Fibroblast of the conjunctiva (primary cell): ENCODE measurements around the gene ACAN.

ENCODE experiments used
- DNase-seq: peaks from one replicate; pipeline ENCODE4 v3.0.0-alpha.2; 2010; ENCODE audit warnings: low read depth

ACAN gene

GRCh38 chr15:88803241-88803919 lies at the start of gene ACAN:
TSS of gene ACAN (plus strand) at chr15:88803436. CDS start at chr15:88836207, 32,771 bp downstream.
- no peak for DNase-seq

DNA sequence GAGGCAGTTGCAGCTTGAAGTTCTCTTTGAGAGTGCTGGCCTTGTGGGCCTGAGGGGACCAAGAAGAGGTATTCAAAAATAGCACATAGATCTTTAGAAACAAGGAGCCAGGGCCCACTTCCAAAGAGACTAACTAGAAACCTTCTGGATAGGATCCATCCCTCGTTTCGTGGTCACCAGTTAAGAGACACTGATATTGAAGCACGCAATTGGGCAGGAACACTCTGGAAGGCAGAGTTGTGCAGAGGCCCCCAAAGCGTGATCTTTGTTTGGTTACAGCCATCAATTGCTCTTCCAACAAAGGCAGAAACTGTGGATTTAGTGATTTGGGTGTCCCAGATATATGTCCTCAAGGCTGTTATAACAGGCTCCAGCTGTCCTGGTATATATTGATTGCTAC lies 46.7 kb upstream of the ACAN start:
- DNase-seq = no peak

GRCh38 chr15:88756921-88757320 lies 46.3 kb upstream of the ACAN start:
- no peak for DNase-seq

DNA sequence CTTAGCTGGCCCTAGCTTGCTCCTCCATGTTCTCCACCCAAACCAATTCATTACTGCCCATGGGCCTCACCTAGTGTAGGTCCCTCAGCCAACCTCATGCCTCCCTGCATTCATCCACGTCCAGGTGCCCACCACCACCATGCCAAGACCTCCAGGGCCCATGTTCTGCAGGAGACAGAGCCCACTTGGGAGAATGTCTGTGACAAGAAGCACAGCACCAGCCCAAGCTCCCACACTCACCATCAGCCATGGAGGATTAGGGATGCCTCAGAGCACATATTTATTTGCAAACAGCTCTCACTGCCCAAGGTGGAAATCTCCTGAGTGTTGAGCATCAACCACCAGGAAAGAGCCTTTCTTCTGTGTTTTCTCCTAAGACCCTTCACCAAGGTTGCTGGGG lies 43.4 kb upstream of the ACAN start:
- no peak for DNase-seq

GRCh38 chr15:88764448-88764847 lies 38.8 kb upstream of the ACAN start:
- DNase-seq = no peak

GRCh38 chr15:88765212-88765611 lies 38.0 kb upstream of the ACAN start:
- no peak for DNase-seq

DNA sequence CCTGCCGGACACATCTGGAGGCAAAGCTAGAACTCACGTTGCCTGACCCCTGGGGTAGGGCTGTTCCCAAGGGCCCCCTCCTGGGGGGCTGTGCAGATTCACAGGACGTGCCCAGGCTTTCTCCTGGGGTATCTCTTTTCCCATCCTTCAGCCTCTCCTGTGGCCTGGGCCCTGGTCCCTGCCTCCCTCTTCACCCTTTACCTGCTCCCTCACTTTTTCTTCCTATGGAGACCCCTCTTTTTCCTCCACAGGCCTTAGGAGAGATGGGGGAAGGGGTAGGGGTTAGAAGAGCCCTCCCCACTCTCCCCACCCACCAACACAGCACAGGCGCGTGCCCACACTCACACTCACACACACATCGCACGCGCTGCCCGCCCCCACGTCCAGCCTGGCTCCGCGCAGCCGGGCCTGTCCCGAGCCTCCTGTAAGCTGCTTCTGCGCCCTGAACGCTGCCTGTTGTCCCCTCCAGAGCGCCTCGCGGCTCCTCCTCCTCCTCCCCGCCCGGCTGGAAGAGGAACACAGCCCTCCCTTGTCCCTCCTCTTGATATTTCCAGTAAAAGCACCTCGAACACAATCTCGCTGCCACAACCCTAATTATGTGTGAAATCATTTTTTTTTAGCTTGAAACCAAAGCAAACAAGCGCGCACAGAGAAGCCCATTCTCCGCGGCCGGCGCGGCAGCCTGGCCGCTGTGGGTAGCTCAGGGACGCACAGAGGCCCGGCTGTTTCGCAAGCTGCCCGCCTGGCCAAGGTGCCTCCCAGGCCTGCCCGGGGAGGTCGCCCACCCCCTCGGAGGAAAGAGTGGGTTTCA lies 33.9 kb upstream of the ACAN start:
- no peak for DNase-seq

DNA sequence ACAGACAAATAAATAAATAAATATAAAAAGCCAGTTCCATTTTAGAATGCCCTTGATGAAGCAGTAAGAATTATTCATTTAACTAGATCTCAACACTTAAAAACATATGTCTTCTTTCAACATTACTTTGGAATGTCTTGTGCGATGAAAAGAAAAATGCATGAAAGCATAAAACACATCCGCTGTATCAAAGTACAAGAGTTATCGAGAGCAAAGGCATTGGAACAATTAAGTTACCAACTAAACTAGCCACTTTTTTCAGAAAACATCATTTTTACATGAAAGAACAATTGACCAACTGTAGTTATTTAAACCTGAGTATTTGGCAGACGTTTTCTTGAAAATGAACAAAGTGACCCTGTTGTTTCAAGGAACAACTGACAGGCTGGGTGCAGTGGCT lies 27.5 kb upstream of the ACAN start:
- no peak for DNase-seq

- no peak for DNase-seq
Measured at GRCh38 chr15:88776646-88777045, 26.6 kb upstream of the ACAN start.

- DNase-seq = no peak
Measured at GRCh38 chr15:88779944-88780343, 23.3 kb upstream of the ACAN start.

GRCh38 chr15:88782465-88782864 lies 20.8 kb upstream of the ACAN start:
- no peak for DNase-seq

DNA sequence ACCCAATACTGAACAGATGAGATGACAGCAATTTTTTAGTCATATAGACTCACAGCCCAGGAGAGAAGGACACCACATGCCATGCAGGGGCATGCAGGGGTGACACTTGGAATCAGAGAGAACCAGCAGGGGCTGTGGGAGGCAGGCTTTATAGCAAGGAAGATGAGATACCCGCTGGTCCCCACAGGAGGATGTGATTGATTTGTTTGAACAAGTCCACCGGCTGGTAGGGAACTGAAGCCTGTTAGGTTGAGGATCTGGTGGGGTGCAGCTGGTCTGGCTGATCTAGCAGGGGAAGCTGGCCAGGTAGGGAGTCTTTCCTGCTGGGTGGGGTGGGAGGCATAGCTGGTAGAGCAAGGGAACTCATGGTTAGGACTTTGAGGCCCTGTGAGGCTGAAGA lies 18.0 kb upstream of the ACAN start:
- DNase-seq = no peak

- DNase-seq = no peak
Measured at GRCh38 chr15:88788036-88788435, 15.2 kb upstream of the ACAN start.

GRCh38 chr15:88788816-88789215 lies 14.4 kb upstream of the ACAN start:
- no peak for DNase-seq

DNA sequence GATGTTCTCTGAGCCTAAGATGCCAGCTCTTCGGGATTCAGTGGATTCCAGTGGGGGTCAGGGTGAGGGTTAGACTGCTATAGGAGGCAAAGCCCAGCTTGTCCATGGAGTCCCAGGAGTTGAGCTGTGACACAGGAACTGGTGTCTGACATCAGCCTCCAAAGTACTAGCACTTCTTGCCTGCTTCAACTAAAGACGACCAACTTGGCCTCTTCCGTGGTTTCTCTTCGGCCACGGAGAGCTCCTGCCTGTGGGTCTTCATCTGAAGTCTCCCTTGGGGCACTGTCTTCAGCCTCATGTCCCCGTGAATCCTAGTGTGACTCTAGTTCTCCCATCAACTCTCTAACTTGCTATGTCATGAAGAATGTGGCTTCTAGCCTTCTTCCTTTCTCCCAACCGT lies 12.8 kb upstream of the ACAN start:
- DNase-seq = no peak

- no peak for DNase-seq
Measured at GRCh38 chr15:88791637-88792036, 11.6 kb upstream of the ACAN start.

- no peak for DNase-seq
Measured at GRCh38 chr15:88792342-88793282, 10.6 kb upstream of the ACAN start.

DNA sequence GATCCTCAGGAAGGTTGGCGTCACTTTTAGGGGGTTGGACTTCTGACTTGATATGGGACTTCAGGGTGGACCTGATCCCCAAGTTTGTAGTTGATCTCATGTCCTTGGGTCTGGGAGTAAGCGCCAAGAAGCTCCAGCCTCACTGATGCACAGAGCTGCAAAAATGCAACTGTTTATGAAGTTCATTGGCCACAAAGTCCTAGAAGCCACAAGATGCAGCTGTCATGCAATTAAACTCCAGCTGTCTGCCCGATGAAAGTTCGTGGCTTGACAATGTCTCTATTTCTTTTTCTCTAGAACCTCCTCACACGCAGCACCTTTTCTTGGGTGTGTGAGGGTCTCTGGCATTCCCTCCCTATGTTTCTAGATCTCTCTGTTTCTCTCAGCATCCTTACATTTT lies 9.2 kb upstream of the ACAN start:
- DNase-seq = no peak

- DNase-seq = no peak
Measured at GRCh38 chr15:88797663-88798339, 5.4 kb upstream of the ACAN start.

DNA sequence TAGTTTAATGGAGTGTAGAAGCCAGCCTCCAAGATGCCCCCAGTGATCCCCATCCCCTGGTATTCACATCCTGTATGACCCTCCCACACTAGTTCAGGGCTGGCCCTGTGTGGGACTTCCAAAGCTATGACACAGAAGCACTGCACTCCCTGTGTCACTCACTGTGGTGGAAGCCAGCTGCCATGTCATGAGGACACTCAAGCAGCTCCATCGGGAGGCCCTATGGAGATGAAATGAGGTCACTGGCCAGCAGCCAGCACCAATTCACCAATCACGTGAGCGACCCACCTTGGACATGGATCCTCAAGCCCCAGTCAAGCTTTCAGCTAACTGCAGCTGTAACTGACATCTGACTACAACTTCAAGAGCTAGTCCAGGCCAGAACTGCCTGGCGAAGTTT lies 3.9 kb upstream of the ACAN start:
- no peak for DNase-seq

DNA sequence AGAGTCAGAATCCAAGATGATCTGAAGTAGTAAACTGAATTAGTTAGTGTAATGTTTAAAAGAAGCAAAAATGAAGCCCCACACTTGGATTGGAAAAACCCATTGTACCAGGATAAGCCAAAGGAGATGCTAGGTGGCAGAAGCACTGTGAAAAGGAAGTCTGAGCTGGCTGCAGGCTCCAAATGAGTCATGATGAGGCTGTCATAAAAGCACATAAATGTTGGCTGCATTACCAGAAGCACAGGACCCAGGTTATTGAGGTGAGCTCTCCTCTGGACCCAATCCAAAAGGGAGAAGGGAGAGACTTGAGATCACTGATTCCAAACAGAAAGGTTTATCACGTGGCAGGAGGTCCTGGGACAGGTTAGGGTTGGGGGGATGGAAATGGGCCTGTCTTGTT lies 3.2 kb upstream of the ACAN start:
- no peak for DNase-seq

DNA sequence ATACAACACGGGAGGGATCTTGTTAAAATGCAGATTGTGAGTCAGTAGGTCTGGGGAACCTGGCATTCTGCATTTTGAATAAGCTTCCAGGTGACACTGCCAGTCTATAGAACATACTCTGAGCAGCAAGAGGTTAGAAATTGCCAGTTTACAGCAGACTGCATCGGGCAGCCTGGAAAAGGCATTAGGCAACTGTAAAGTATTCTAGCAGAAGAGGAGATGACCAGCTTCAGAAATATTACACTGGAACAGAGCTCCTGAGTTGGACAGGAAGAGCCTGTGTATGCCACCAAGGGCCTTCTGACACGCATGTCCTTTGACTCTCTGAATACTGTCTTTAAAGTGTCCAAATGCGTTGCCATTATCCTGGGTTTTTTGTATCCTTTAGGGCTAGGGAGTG lies 2.5 kb upstream of the ACAN start:
- DNase-seq = no peak
